Stimulated activated CD4-positive, alpha-beta T cell treated with anti-CD3 and anti-CD28 coated beads, Interleukin-15, amount 100 ng/mL, for 24 hours (primary cell): Measurements from ENCODE around the gene PIAS4.

Experiments
- DNase-seq: peaks from one replicate; pipeline ENCODE4 v3.0.0-alpha.2; 2020

PIAS4 gene

GRCh38 chr19:4080473-4080872, 72.9 kb downstream of the PIAS4 start:
- no peak for DNase-seq

GRCh38 chr19:4081441-4082129, 74.0 kb downstream of the PIAS4 start:
- no peak for DNase-seq

GRCh38 chr19:4082172-4082571, 74.6 kb downstream of the PIAS4 start:
- no peak for DNase-seq

GRCh38 chr19:4083677-4084546, 76.4 kb downstream of the PIAS4 start:
- peak; percentile 45 for DNase-seq

GRCh38 chr19:4084547-4084877, 77.0 kb downstream of the PIAS4 start:
- DNase-seq: no peak

GRCh38 chr19:4086411-4086867, 78.9 kb downstream of the PIAS4 start:
- no peak for DNase-seq

GRCh38 chr19:4087787-4088679, 80.5 kb downstream of the PIAS4 start:
- DNase-seq: no peak

GRCh38 chr19:4088975-4089374, 81.4 kb downstream of the PIAS4 start:
- no peak for DNase-seq
